Esophagus squamous epithelium (tissue), 4 donors: Measurements from ENCODE around the gene PRKACA.

Experiments used
- CTCF ChIP-seq, 6 experiments: fragments of 450-650 bp in 4 of 6; fragments of 200-600 bp in 2 of 6; sonication (generic) in 2 of 6; IDR thresholded peaks; one replicate each; pipeline ENCODE4 v1.5.1; 2016 to 2019; ENCODE audit warnings: antibody characterized with exemption in 6 of 6, mild to moderate bottlenecking in 4 of 6, moderate library complexity in 4 of 6
- POLR2A ChIP-seq, 4 donors: fragments of 450-650 bp; IDR thresholded peaks; one replicate each; pipeline ENCODE4 v1.6.1; 2017; ENCODE audit warnings: antibody characterized with exemption in 4 of 4, mild to moderate bottlenecking in 4 of 4, moderate library complexity in 3 of 4

DNA sequence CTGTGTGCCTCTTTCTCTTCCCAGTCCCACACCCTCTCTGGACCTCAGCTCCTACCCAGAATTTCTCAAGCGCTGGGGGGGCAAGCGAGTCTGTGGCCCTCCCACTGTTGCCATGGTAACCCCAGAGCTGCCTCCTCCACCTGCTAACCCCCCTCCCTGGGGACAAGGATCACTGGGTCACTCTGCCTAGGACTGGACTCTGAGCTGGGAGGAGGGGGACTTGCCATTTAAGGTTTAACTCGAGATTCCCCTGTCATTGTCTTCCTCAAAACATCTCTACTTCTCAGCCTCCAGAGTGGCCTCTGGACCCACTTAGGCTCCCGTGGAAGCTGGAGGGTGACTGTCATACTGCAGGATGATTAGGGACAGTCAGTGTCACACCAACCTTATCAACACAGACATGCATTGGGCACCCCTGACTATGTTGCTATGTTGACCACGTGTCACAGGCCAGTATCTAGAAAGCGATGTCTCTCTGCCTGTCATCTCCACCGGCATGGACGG lies 57.9 kb downstream of the PRKACA start:
- TF ChIP-seq CTCF (IDR thresholded peaks at IDR 0.05) (no peak), POLR2A (IDR thresholded peaks at IDR 0.05) (no peak)
